PFSK-1 (cell line): Measurements from ENCODE around the gene LRRC59.

Experiments used
- FOXP2 ChIP-seq: optimal IDR thresholded peaks from 2 replicates; pipeline ENCODE3; 2011; ENCODE audit warnings: borderline replicate concordance, control low read depth, inconsistent platforms; ENCODE audit not compliant: insufficient read depth; ENCODE audit errors: extremely low read length, extremely low read depth
- POLR2AphosphoS5 ChIP-seq: IDR thresholded peaks from 2 replicates; pipeline ENCODE4 v1.6.1; 2012; ENCODE audit warnings: low read depth, mild to moderate bottlenecking, control low read depth, low read length, moderate library complexity
- REST ChIP-seq, 2 experiments: IDR thresholded peaks; 2 replicates each; pipeline versions ENCODE4 v1.6.1 to v1.8.0; 2011 to 2012; ENCODE audit warnings: low read depth in 2 of 2, low read length in 2 of 2, control low read depth in 1 of 2, inconsistent platforms in 1 of 2, mild to moderate bottlenecking in 1 of 2, moderate library complexity in 1 of 2; ENCODE audit not compliant: insufficient read depth in 1 of 2
- SIN3A ChIP-seq: IDR thresholded peaks from 2 replicates; pipeline ENCODE4 v1.6.1; 2012; ENCODE audit warnings: mild to moderate bottlenecking, low read length, moderate library complexity, borderline replicate concordance; ENCODE audit not compliant: insufficient read depth
- TAF1 ChIP-seq: IDR thresholded peaks from 2 replicates; pipeline ENCODE4 v1.6.1; 2012; ENCODE audit warnings: low read length, control low read depth, borderline replicate concordance; ENCODE audit not compliant: insufficient read depth

LRRC59 gene

DNA sequence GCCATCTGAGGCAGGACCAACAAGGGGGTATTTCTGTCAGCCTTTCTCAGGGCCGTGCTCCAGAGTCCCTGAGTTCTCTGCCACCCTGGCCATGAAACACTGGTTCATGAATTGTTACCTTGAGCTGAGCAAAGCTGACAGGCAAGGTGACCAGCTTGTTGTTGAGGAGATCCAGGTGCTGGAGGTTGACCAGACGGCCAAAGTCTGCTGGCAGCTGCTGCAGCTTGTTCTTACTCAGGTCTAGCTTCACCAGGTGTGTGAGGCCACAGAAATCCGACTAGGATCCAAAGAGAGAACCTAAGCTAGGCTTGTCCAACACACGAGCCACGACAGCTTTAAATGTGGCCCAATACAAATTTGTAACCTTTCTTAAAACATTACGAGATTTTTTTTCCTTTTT lies 4.7 kb downstream of the LRRC59 start:
- TF ChIP-seq TAF1 (no peak), SIN3A (no peak), FOXP2 (no peak), POLR2AphosphoS5 (no peak), REST (IDR thresholded peaks at IDR 0.05; ENCODE audit: insufficient read depth in 1 of 2, low read depth in 2 of 2, low read length in 2 of 2) (no peak)

GRCh38 chr17:50389534-50389933 lies 7.8 kb downstream of the LRRC59 start:
- TF ChIP-seq TAF1, result no peak
- TF ChIP-seq FOXP2, result no peak
- TF ChIP-seq REST (IDR thresholded peaks at IDR 0.05; ENCODE audit: insufficient read depth in 1 of 2, low read depth in 2 of 2, low read length in 2 of 2), result no peak
- no peak for TF ChIP-seq POLR2AphosphoS5
- no peak for TF ChIP-seq SIN3A

- no peak for TF ChIP-seq FOXP2
- TF ChIP-seq REST (IDR thresholded peaks at IDR 0.05; ENCODE audit: insufficient read depth in 1 of 2, low read depth in 2 of 2, low read length in 2 of 2), result no peak
- TF ChIP-seq POLR2AphosphoS5, result no peak
Measured at GRCh38 chr17:50388728-50389127, 8.6 kb downstream of the LRRC59 start.

GRCh38 chr17:50386510-50386909 lies 10.8 kb downstream of the LRRC59 start:
- no peak; the same call in 1 of the 2 replicates for TF ChIP-seq POLR2AphosphoS5
- TF ChIP-seq FOXP2, result no peak
- no peak for TF ChIP-seq TAF1
- no peak for TF ChIP-seq SIN3A
- TF ChIP-seq REST (IDR thresholded peaks at IDR 0.05; ENCODE audit: insufficient read depth in 1 of 2, low read depth in 2 of 2, low read length in 2 of 2), result no peak

DNA sequence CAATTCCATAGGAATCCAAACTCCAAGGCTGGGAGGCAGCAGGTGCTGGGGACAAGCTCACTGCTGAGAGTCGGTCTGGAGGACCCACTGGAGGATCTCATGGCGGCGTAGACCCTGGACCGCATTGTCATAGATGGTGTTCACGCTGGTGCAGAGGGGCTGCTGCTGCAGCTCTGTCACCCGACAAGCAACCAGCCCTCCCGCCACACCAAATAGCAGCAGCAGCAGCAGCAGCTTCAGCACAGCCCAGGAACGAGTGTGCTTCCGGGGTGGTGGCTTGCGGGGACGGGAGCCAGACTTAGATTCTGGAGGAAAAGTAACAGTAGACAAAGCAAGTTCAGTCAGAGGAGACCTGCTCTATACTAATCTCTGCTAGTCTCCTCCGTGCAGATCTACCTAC lies 14.4 kb downstream of the LRRC59 start:
- TF ChIP-seq REST (IDR thresholded peaks at IDR 0.05; ENCODE audit: insufficient read depth in 1 of 2, low read depth in 2 of 2, low read length in 2 of 2) (no peak), SIN3A (no peak), FOXP2 (no peak), TAF1 (no peak), POLR2AphosphoS5 (no peak)
